ENCODE measurements around the gene CDH2.

Gene CDH2

DNA sequence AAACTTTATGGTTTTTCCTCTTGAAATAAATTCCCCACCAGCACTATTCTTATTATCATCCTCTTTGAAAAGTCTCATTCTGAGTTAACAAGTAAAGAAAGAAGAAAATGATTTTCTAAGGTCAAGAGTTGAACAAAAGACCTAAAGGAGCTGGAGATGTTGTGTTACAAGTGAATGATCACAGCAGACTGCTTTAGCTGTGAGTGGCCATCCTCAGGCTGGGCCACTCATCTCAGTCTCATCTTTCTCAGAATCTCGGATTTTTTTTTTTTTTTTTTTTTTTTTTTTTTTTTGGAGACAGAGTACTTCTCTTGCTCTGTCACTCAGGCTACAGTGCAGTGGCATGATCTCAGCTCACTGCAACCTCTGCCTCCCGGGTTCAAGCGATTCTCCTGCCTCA, 133.3 kb downstream of the CDH2 start:
- H3K4me3 ChIP-seq (ENCODE audit: insufficient read depth, low read length, poor library complexity, severe bottlenecking): no peak overlapping the region
- no peaks in the 10 kb centered on the region for H3K27me3 ChIP-seq (ENCODE audit: low read length)
- no peaks in the 10 kb centered on the region for H3K9me3 ChIP-seq (ENCODE audit: insufficient read depth, low read length)
- H3F3A ChIP-seq (ENCODE audit: insufficient read depth): no peaks in the 10 kb centered on the region
- no peak overlapping the region for H3K9ac ChIP-seq (ENCODE audit: low read length)
- H3K27ac ChIP-seq (ENCODE audit: low read depth, low read length): no peak overlapping the region
- H3K36me3 ChIP-seq (ENCODE audit: low read length): no peaks in the 10 kb centered on the region
- H3K79me2 ChIP-seq (ENCODE audit: insufficient read depth, low read length): no peaks in the 10 kb centered on the region
- H4K20me1 ChIP-seq (ENCODE audit: low read depth, low read length): no peaks in the 10 kb centered on the region
- no peaks in the 10 kb centered on the region for H3K9me2 ChIP-seq (replicated peaks; ENCODE audit: insufficient read depth, low read length)
- no peak overlapping the region for H3K4me2 ChIP-seq (ENCODE audit: low read depth, low read length, poor library complexity, severe bottlenecking)
- H2AFZ ChIP-seq (ENCODE audit: low read depth, low read length, severe bottlenecking): no peak overlapping the region
- TF ChIP-seq, protein P1, sequence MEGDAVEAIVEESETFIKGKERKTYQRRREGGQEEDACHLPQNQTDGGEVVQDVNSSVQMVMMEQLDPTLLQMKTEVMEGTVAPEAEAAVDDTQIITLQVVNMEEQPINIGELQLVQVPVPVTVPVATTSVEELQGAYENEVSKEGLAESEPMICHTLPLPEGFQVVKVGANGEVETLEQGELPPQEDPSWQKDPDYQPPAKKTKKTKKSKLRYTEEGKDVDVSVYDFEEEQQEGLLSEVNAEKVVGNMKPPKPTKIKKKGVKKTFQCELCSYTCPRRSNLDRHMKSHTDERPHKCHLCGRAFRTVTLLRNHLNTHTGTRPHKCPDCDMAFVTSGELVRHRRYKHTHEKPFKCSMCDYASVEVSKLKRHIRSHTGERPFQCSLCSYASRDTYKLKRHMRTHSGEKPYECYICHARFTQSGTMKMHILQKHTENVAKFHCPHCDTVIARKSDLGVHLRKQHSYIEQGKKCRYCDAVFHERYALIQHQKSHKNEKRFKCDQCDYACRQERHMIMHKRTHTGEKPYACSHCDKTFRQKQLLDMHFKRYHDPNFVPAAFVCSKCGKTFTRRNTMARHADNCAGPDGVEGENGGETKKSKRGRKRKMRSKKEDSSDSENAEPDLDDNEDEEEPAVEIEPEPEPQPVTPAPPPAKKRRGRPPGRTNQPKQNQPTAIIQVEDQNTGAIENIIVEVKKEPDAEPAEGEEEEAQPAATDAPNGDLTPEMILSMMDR (IDR thresholded peaks at IDR 0.05; ENCODE audit: insufficient read depth, low read length, poor library complexity, severe bottlenecking): no peak
- no peak for TF ChIP-seq EZH2phosphoT487 (conservative IDR thresholded peaks at IDR 0.05; ENCODE audit: low read length)

DNA sequence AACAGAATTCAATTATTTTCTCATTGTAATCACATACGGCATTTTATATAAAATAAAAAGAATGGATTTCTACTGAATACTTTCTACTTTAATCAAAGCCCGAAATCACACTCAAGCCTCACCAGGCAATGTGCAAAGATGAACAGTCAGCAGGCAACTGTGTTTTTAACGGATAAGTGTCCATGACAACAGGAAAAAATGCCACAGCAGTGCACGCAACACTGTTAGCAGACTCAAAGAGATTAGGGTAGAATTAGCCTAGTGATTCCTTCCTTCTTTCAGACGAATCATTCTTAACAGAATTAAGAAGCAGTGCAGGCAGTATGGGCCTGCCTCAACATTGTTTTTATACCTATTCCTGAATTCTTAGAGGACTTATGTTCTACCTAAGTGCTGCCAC, 135.6 kb downstream of the CDH2 start:
- Histone ChIP-seq H3K9ac (ENCODE audit: low read length) (no peak overlapping the region), H3K79me2 (ENCODE audit: insufficient read depth, low read length) (no peaks in the 10 kb centered on the region), H3K27ac (ENCODE audit: low read depth, low read length) (no peak overlapping the region)

DNA sequence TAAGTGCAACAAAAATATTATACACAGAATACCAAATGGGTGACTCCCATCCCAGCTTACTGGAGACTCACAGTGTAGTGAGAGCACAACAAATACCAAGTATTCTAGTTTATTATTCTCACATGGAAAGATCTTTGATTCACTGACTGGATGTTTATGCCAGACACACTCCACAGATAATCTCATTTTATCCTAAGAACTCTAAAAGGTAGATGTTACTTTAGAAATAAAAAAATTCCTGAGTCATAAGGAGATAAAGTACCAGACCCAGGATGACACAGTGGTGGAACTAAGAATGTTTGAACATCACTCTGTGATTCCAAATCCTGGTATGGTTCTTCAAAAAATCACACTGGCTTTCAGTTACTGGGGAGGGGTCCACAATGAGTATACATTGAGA, 136.2 kb downstream of the CDH2 start:
- no peaks in the 10 kb centered on the region for H3F3A ChIP-seq (ENCODE audit: insufficient read depth)
- H3K9me3 ChIP-seq (ENCODE audit: insufficient read depth, low read length): no peaks in the 10 kb centered on the region
- H3K79me2 ChIP-seq (ENCODE audit: insufficient read depth, low read length): no peaks in the 10 kb centered on the region
- no peak overlapping the region for H2AFZ ChIP-seq (ENCODE audit: low read depth, low read length, severe bottlenecking)
- H3K9ac ChIP-seq (ENCODE audit: low read length): no peak overlapping the region
- no peak overlapping the region for H3K4me3 ChIP-seq (ENCODE audit: insufficient read depth, low read length, poor library complexity, severe bottlenecking)
- no peaks in the 10 kb centered on the region for H3K27me3 ChIP-seq (ENCODE audit: low read length)
- no peaks in the 10 kb centered on the region for H3K9me2 ChIP-seq (replicated peaks; ENCODE audit: insufficient read depth, low read length)
- no peaks in the 10 kb centered on the region for H3K36me3 ChIP-seq (ENCODE audit: low read length)
- TF ChIP-seq, protein P1 (IDR thresholded peaks at IDR 0.05; ENCODE audit: insufficient read depth, low read length, poor library complexity, severe bottlenecking): no peak
- no peak for TF ChIP-seq EZH2phosphoT487 (conservative IDR thresholded peaks at IDR 0.05; ENCODE audit: low read length)
- no peaks in the 10 kb centered on the region for H4K20me1 ChIP-seq (ENCODE audit: low read depth, low read length)
- H3K4me2 ChIP-seq (ENCODE audit: low read depth, low read length, poor library complexity, severe bottlenecking): no peak overlapping the region
- H3K27ac ChIP-seq (ENCODE audit: low read depth, low read length): no peak overlapping the region

More for the DNA sequence above, 135.6 kb downstream of the CDH2 start:
- no peak overlapping the region for H3K4me2 ChIP-seq (ENCODE audit: low read depth, low read length, poor library complexity, severe bottlenecking)
- no peaks in the 10 kb centered on the region for H4K20me1 ChIP-seq (ENCODE audit: low read depth, low read length)
- TF ChIP-seq EZH2phosphoT487 (conservative IDR thresholded peaks at IDR 0.05; ENCODE audit: low read length): no peak
- TF ChIP-seq, protein P1 (IDR thresholded peaks at IDR 0.05; ENCODE audit: insufficient read depth, low read length, poor library complexity, severe bottlenecking): no peak
- no peaks in the 10 kb centered on the region for H3K36me3 ChIP-seq (ENCODE audit: low read length)
- no peaks in the 10 kb centered on the region for H3K9me2 ChIP-seq (replicated peaks; ENCODE audit: insufficient read depth, low read length)
- no peaks in the 10 kb centered on the region for H3F3A ChIP-seq (ENCODE audit: insufficient read depth)
- H3K27me3 ChIP-seq (ENCODE audit: low read length): no peaks in the 10 kb centered on the region
- no peak overlapping the region for H2AFZ ChIP-seq (ENCODE audit: low read depth, low read length, severe bottlenecking)
- no peaks in the 10 kb centered on the region for H3K9me3 ChIP-seq (ENCODE audit: insufficient read depth, low read length)
- H3K4me3 ChIP-seq (ENCODE audit: insufficient read depth, low read length, poor library complexity, severe bottlenecking): no peak overlapping the region
